ENCODE measurements around the gene ELOVL6.

- no peak for TF ChIP-seq CTCF (IDR thresholded peaks at IDR 0.05; ENCODE audit: low read depth, low read length, missing input control)
- TF ChIP-seq REST (IDR thresholded peaks at IDR 0.05), result no peak
- no peak for TF ChIP-seq TAF1 (conservative IDR thresholded peaks at IDR 0.05)
- TF ChIP-seq YY1 (IDR thresholded peaks at IDR 0.05), result no peak
- TF ChIP-seq ATF3 (IDR thresholded peaks at IDR 0.05), result no peak
These were observed 79.1 kb downstream of the ELOVL6 start for GRCh38 chr4:110119337-110119736.
